HG02840 (cell line): Measurements from ENCODE around the gene ZNF208.
"Not testable (repeated sequence)": the region's sequence is repeated elsewhere in the genome, so short reads cannot be mapped to it uniquely, and the experiment has no call there.

Experiments used
- ATAC-seq: cut with Tn5 transposase; IDR thresholded peaks from one replicate; pipeline ENCODE4 v1.9.1; 2021; ENCODE audit warnings: mild to moderate bottlenecking, moderate library complexity, moderate number of reproducible peaks; ENCODE audit not compliant: unreplicated experiment, low FRiP score

The ZNF208 gene

GRCh38 chr19:21885516-21885915, 125.2 kb downstream of the ZNF208 start:
- ATAC-seq = not testable (repeated sequence)

GRCh38 chr19:21884786-21885185, 126.0 kb downstream of the ZNF208 start:
- ATAC-seq = not testable (repeated sequence)

- no peak for ATAC-seq
Measured at GRCh38 chr19:21883516-21883915, 127.2 kb downstream of the ZNF208 start.
